ENCODE data around the gene PCK2.

DNA sequence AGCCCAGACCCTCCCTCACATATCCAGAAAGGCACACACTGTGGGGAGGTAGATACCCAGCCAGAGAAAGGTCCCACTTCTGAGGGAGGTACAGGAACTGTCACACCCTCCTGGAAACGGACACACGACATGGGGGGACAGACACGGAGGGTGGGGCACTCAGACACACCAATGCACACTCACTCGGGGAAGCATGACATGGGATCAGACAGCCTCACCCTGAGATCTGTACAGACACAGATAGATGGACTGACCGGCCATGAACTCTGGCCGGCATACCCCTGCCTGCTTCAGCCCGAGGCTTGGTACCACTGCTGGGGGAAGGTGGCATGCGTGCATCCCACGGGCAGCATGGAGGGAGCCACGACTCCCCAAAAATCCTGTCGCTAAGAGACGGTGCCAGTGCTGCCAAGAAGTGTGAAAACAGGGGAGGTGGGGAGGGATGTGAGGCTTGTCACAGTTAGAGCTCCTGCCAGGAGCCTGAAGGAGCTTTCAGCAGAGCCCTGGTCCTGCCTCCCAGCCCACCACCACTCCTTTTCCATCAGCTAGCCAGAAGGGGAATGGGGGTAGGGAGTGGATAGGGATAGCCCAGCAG lies 22.2 kb upstream of the PCK2 start:
- TF ChIP-seq ZNF76 (tag by site-specific recombination; IDR thresholded peaks at IDR 0.05; ENCODE audit: borderline replicate concordance, low read depth) (no peak), ZNF274 (IDR thresholded peaks at IDR 0.05; ENCODE audit: low read length) (no peak), ZNF274 (tag by site-specific recombination; IDR thresholded peaks at IDR 0.05; ENCODE audit: borderline replicate concordance) (no peak), ZNF558 (tag by site-specific recombination; IDR thresholded peaks at IDR 0.05) (no peak), ZNF121 (tag by site-specific recombination; IDR thresholded peaks at IDR 0.05) (no peak), ZBTB1 (tag by site-specific recombination; IDR thresholded peaks at IDR 0.05) (no peak), KLF9 (tag by site-specific recombination; IDR thresholded peaks at IDR 0.05; ENCODE audit: low read depth) (no peak)
- TF ChIP-seq, protein P1, sequence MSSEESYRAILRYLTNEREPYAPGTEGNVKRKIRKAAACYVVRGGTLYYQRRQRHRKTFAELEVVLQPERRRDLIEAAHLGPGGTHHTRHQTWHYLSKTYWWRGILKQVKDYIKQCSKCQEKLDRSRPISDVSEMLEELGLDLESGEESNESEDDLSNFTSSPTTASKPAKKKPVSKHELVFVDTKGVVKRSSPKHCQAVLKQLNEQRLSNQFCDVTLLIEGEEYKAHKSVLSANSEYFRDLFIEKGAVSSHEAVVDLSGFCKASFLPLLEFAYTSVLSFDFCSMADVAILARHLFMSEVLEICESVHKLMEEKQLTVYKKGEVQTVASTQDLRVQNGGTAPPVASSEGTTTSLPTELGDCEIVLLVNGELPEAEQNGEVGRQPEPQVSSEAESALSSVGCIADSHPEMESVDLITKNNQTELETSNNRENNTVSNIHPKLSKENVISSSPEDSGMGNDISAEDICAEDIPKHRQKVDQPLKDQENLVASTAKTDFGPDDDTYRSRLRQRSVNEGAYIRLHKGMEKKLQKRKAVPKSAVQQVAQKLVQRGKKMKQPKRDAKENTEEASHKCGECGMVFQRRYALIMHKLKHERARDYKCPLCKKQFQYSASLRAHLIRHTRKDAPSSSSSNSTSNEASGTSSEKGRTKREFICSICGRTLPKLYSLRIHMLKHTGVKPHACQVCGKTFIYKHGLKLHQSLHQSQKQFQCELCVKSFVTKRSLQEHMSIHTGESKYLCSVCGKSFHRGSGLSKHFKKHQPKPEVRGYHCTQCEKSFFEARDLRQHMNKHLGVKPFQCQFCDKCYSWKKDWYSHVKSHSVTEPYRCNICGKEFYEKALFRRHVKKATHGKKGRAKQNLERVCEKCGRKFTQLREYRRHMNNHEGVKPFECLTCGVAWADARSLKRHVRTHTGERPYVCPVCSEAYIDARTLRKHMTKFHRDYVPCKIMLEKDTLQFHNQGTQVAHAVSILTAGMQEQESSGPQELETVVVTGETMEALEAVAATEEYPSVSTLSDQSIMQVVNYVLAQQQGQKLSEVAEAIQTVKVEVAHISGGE (tag by site-specific recombination; conservative IDR thresholded peaks at IDR 0.05; ENCODE audit: low read depth): no peak
- TF ChIP-seq, protein P2, sequence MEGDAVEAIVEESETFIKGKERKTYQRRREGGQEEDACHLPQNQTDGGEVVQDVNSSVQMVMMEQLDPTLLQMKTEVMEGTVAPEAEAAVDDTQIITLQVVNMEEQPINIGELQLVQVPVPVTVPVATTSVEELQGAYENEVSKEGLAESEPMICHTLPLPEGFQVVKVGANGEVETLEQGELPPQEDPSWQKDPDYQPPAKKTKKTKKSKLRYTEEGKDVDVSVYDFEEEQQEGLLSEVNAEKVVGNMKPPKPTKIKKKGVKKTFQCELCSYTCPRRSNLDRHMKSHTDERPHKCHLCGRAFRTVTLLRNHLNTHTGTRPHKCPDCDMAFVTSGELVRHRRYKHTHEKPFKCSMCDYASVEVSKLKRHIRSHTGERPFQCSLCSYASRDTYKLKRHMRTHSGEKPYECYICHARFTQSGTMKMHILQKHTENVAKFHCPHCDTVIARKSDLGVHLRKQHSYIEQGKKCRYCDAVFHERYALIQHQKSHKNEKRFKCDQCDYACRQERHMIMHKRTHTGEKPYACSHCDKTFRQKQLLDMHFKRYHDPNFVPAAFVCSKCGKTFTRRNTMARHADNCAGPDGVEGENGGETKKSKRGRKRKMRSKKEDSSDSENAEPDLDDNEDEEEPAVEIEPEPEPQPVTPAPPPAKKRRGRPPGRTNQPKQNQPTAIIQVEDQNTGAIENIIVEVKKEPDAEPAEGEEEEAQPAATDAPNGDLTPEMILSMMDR (tag by site-specific recombination; IDR thresholded peaks at IDR 0.05): no peak

All from HEK293 (cell line).